ENCODE data around the gene TGFBR1.

Gene TGFBR1

DNA sequence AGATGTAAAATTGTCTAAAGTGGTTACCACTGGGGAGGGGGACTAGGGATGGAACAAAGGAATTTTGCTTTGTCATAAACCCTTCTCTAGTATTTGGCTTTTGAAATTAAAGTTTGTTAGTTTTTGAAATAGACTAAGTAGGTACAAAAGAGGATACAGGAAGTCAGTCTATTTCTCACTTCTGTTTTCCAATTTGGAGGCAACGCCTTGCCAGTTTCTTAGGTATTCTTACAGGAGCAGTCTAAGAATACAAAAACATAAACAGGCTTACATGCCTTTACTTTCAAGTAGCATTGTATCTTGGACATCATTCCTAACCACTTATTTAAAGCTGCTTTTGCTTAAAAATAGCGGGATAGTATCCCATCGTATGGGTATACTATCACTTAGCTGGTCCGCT is 82.4 kb downstream of the TGFBR1 start:
- ATAC-seq, result no peak
- no peak for TF ChIP-seq POU6F1 (CRISPR knock-in tag; IDR thresholded peaks at IDR 0.05; ENCODE audit: borderline replicate concordance, low read depth)
- no peak for TF ChIP-seq GLIS3 (CRISPR knock-in tag; IDR thresholded peaks at IDR 0.05)
- no peak for TF ChIP-seq ZFP3 (CRISPR knock-in tag; IDR thresholded peaks at IDR 0.05)
- no peak for TF ChIP-seq ZC3H10 (CRISPR knock-in tag; IDR thresholded peaks at IDR 0.05)
- no peak for TF ChIP-seq ZNF8 (CRISPR knock-in tag; IDR thresholded peaks at IDR 0.05)
- no peak for TF ChIP-seq OSR1 (CRISPR knock-in tag; IDR thresholded peaks at IDR 0.05)
- TF ChIP-seq RARB (CRISPR knock-in tag; IDR thresholded peaks at IDR 0.05), result no peak
- TF ChIP-seq BACH2 (CRISPR knock-in tag; IDR thresholded peaks at IDR 0.05; ENCODE audit: borderline replicate concordance), result no peak
- no peak for TF ChIP-seq ISL1 (CRISPR knock-in tag; IDR thresholded peaks at IDR 0.05)
- no peak for TF ChIP-seq ZNF565 (CRISPR knock-in tag; conservative IDR thresholded peaks at IDR 0.05; ENCODE audit: low read depth)

DNA sequence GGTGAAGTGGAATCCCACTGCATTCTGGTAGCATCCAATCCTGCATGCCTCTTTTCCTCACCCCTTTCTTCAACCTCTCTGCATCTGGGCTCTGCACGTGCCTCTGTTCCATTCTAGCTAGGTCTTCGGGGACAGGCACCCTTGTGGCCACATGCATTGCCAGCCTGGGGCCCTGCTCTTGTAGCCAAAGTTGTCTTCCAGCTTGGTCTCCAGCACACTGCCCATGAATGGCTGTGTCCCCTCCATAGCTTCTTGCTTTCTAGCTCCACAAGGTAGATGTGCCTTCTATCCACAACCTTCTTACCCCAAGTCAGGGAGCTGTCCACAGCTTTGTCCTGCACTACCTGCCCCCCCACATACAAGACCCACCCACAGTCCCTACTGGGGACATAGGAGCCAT is 84.3 kb downstream of the TGFBR1 start:
- TF ChIP-seq POU6F1 (CRISPR knock-in tag; IDR thresholded peaks at IDR 0.05; ENCODE audit: borderline replicate concordance, low read depth), result no peak
- TF ChIP-seq ZNF8 (CRISPR knock-in tag; IDR thresholded peaks at IDR 0.05), result no peak
- no peak for TF ChIP-seq BACH2 (CRISPR knock-in tag; IDR thresholded peaks at IDR 0.05; ENCODE audit: borderline replicate concordance)
- TF ChIP-seq, protein P1, sequence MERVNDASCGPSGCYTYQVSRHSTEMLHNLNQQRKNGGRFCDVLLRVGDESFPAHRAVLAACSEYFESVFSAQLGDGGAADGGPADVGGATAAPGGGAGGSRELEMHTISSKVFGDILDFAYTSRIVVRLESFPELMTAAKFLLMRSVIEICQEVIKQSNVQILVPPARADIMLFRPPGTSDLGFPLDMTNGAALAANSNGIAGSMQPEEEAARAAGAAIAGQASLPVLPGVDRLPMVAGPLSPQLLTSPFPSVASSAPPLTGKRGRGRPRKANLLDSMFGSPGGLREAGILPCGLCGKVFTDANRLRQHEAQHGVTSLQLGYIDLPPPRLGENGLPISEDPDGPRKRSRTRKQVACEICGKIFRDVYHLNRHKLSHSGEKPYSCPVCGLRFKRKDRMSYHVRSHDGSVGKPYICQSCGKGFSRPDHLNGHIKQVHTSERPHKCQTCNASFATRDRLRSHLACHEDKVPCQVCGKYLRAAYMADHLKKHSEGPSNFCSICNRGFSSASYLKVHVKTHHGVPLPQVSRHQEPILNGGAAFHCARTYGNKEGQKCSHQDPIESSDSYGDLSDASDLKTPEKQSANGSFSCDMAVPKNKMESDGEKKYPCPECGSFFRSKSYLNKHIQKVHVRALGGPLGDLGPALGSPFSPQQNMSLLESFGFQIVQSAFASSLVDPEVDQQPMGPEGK (CRISPR knock-in tag; IDR thresholded peaks at IDR 0.05; ENCODE audit: borderline replicate concordance), result no peak
- no peak for ATAC-seq

DNA sequence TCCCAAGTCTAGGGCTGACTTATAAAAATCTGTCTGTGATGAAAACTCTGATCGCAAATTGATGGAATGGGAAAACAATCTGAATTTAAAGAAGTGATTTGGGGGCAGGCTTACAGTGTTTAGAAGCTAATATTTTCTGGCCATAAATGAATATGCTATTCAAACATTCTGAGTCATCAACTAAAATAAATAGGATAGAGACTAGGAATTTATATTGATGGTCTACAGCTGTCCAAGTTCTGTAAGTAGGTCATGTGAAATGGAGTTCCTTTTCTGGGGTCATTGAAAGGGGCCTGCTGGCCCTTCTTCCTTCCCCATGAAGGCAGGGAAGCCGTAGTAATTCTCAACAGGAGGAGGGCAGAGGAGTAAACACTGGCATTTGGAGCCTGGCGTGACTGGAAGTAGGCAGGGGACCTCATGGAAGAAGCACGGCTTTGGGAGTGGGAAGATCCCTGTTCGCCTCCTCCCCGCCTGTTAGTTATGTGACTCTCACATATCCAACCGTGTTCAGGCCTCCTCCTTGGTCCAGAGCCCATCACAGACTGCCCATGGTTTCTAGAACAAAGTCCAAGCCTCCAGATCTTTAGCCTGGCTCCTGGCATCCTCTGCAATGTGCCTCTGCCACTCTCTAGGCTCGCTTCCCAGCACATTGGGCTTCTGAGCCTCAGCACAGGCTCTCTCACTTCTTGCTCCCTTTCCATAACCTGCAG is 85.1 kb downstream of the TGFBR1 start:
- TF ChIP-seq BACH2 (CRISPR knock-in tag; IDR thresholded peaks at IDR 0.05; ENCODE audit: borderline replicate concordance) (no peak), OSR1 (CRISPR knock-in tag; IDR thresholded peaks at IDR 0.05) (no peak), CSDC2 (CRISPR knock-in tag; IDR thresholded peaks at IDR 0.05) (no peak), GLIS3 (CRISPR knock-in tag; IDR thresholded peaks at IDR 0.05) (no peak), TOX (CRISPR knock-in tag; IDR thresholded peaks at IDR 0.05; ENCODE audit: borderline replicate concordance) (no peak), PPARA (CRISPR knock-in tag; IDR thresholded peaks at IDR 0.05; ENCODE audit: borderline replicate concordance) (no peak), SNAI2 (CRISPR knock-in tag; IDR thresholded peaks at IDR 0.05) (no peak), ZC3H10 (CRISPR knock-in tag; IDR thresholded peaks at IDR 0.05) (no peak), ZNF70 (CRISPR knock-in tag; IDR thresholded peaks at IDR 0.05) (no peak), ARNTL (CRISPR knock-in tag; IDR thresholded peaks at IDR 0.05; ENCODE audit: borderline replicate concordance, low read depth) (no peak), CSRNP3 (CRISPR knock-in tag; IDR thresholded peaks at IDR 0.05) (no peak)
- TF ChIP-seq, protein P2, sequence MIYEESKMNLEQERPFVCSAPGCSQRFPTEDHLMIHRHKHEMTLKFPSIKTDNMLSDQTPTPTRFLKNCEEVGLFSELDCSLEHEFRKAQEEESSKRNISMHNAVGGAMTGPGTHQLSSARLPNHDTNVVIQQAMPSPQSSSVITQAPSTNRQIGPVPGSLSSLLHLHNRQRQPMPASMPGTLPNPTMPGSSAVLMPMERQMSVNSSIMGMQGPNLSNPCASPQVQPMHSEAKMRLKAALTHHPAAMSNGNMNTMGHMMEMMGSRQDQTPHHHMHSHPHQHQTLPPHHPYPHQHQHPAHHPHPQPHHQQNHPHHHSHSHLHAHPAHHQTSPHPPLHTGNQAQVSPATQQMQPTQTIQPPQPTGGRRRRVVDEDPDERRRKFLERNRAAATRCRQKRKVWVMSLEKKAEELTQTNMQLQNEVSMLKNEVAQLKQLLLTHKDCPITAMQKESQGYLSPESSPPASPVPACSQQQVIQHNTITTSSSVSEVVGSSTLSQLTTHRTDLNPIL (CRISPR knock-in tag; IDR thresholded peaks at IDR 0.05; ENCODE audit: low read depth), result no peak
- TF ChIP-seq, protein P3, sequence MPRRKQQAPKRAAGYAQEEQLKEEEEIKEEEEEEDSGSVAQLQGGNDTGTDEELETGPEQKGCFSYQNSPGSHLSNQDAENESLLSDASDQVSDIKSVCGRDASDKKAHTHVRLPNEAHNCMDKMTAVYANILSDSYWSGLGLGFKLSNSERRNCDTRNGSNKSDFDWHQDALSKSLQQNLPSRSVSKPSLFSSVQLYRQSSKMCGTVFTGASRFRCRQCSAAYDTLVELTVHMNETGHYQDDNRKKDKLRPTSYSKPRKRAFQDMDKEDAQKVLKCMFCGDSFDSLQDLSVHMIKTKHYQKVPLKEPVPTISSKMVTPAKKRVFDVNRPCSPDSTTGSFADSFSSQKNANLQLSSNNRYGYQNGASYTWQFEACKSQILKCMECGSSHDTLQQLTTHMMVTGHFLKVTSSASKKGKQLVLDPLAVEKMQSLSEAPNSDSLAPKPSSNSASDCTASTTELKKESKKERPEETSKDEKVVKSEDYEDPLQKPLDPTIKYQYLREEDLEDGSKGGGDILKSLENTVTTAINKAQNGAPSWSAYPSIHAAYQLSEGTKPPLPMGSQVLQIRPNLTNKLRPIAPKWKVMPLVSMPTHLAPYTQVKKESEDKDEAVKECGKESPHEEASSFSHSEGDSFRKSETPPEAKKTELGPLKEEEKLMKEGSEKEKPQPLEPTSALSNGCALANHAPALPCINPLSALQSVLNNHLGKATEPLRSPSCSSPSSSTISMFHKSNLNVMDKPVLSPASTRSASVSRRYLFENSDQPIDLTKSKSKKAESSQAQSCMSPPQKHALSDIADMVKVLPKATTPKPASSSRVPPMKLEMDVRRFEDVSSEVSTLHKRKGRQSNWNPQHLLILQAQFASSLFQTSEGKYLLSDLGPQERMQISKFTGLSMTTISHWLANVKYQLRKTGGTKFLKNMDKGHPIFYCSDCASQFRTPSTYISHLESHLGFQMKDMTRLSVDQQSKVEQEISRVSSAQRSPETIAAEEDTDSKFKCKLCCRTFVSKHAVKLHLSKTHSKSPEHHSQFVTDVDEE (CRISPR knock-in tag; IDR thresholded peaks at IDR 0.05), result no peak
- TF ChIP-seq, protein P1 (CRISPR knock-in tag; IDR thresholded peaks at IDR 0.05; ENCODE audit: borderline replicate concordance), result no peak
- ATAC-seq, result no peak

All from SK-N-SH treated with all-trans-retinoic acid at 6 μM for 48 hours (cell line).